ENCODE data around the gene F7.

Gene F7

GRCh38 chr13:113064534-113065405 lies 40.8 kb upstream of the F7 start:
- no peaks in the 10 kb centered on the region for H3K9me3 Mint-ChIP-seq
- ATAC-seq (ENCODE audit: low read depth) (no peak), DNase-seq (ENCODE audit: low spot score in 2 of 2) (no peak)
- no peaks in the 10 kb centered on the region for H3K4me1 Mint-ChIP-seq
- H3K4me3 Mint-ChIP-seq: no peak overlapping the region
- no peak overlapping the region for H3K27ac Mint-ChIP-seq
- peaks cover 4% of the 10 kb centered on the region for H3K36me3 Mint-ChIP-seq
- no peaks in the 10 kb centered on the region for H3K27me3 Mint-ChIP-seq

GRCh38 chr13:113065406-113066141 lies 40.0 kb upstream of the F7 start:
- no peaks in the 10 kb centered on the region for H3K27me3 Mint-ChIP-seq
- DNase-seq (ENCODE audit: low spot score in 2 of 2): no peak
- no peak overlapping the region for H3K4me3 Mint-ChIP-seq
- no peak overlapping the region for H3K27ac Mint-ChIP-seq
- H3K36me3 Mint-ChIP-seq: peaks cover 4% of the 10 kb centered on the region
- H3K9me3 Mint-ChIP-seq: no peaks in the 10 kb centered on the region
- H3K4me1 Mint-ChIP-seq: no peaks in the 10 kb centered on the region
- ATAC-seq (ENCODE audit: low read depth): no peak

DNA sequence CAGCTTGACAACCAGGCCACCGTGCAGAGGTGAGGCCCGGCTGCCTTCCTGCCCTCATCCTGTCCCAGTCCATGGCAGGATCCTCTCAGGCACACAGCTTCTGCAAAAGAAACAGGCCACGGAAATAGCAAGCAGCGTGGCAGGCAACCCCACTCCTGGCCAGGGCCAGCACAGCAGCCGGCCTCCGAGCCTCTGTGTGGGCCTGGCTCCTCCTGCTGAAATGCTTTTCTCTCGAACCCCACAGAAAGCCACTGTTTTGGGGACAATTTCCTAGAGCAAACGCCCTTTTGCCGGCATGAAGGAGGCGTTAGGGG lies 39.5 kb upstream of the F7 start:
- DNase-seq (ENCODE audit: low spot score in 2 of 2) (no peak), ATAC-seq (ENCODE audit: low read depth) (no peak)
- H3K27me3 Mint-ChIP-seq: no peaks in the 10 kb centered on the region
- H3K4me3 Mint-ChIP-seq: no peak overlapping the region
- no peaks in the 10 kb centered on the region for H3K9me3 Mint-ChIP-seq
- H3K27ac Mint-ChIP-seq: no peak overlapping the region
- peaks cover 5% of the 10 kb centered on the region for H3K36me3 Mint-ChIP-seq
- no peaks in the 10 kb centered on the region for H3K4me1 Mint-ChIP-seq

GRCh38 chr13:113066746-113067145 lies 38.8 kb upstream of the F7 start:
- no peak for ATAC-seq (ENCODE audit: low read depth)
- H3K4me1 Mint-ChIP-seq: no peaks in the 10 kb centered on the region
- no peaks in the 10 kb centered on the region for H3K27me3 Mint-ChIP-seq
- DNase-seq (ENCODE audit: low spot score in 2 of 2): no peak
- peaks cover 9% of the 10 kb centered on the region for H3K36me3 Mint-ChIP-seq
- H3K4me3 Mint-ChIP-seq: no peak overlapping the region
- H3K9me3 Mint-ChIP-seq: peaks cover 2% of the 10 kb centered on the region
- H3K27ac Mint-ChIP-seq: no peak overlapping the region

DNA sequence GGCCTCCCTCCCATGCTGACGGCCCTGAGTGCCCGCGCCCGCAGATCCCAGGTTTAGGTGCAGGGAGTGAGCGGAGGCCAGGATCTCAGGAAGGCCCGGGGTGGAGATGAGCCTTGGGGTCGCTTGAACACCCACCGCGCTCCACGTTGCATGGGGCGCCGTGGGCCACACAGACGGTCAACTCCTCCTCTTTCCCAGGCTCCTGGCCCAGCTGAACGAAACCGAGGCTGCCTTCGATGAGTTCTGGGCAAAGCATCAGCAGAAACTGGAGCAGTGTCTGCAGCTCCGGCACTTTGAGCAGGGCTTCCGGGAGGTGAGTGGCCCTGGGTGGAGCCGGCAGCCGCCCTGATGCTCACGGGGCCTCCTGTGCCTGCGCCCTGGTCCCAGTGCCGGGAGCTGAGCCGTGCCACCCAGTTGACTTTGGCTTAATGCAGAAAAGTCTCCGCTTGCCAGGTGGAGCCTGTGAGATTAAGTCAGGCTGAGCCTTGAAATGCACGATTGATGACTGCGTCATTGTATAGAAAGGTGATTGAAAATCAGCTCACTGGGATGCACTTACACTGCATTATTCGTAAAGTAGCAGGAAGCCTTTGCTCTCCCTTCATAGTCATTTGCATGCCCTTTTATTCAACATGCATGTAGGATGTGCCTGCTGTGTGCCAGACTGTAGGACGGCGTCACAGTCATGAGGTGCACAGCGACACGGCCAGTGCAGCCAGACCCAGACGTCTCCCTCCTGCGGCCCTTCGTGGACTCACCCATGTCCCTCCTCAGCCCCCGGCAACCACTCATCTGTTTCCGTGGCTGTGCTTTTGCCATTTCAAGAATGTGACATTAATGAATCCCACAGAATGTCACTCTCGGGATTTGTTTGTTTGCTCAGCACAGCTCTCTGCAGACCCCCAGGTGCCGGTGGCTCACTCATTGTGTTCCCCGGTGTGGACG lies 35.5 kb upstream of the F7 start:
- no peaks in the 10 kb centered on the region for H3K27me3 Mint-ChIP-seq
- no peak overlapping the region for H3K27ac Mint-ChIP-seq
- no peaks in the 10 kb centered on the region for H3K4me1 Mint-ChIP-seq

DNA sequence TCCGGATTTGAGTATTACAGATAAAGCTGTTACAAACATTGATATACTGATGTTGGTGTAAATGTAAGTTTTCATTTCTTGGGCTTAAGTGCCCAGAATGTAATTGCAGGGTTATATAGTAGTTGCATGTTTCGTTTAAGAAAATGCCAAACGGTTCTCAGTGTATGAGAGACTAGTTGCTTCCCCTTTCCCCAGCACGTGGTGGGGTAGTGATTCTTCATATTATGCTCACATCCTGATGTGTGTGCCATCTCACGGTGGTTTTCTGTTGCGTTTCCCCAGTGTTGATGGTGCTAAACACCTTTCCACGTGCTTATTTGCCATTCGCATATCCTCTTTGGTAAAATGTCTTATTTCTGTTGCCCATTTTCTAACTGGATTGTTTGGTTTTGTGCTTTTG lies 34.7 kb upstream of the F7 start:
- DNase-seq (ENCODE audit: low spot score in 2 of 2) (no peak), ATAC-seq (ENCODE audit: low read depth) (no peak)
- Mint-ChIP-seq H3K27me3 (no peaks in the 10 kb centered on the region), H3K4me1 (no peaks in the 10 kb centered on the region), H3K4me3 (no peak overlapping the region), H3K9me3 (peaks cover 4% of the 10 kb centered on the region), H3K36me3 (peaks cover 6% of the 10 kb centered on the region), H3K27ac (no peak overlapping the region)

More for the DNA sequence above, 35.5 kb upstream of the F7 start:
- Mint-ChIP-seq H3K36me3 (peaks cover 6% of the 10 kb centered on the region), H3K4me3 (no peak overlapping the region), H3K9me3 (peaks cover 4% of the 10 kb centered on the region)
- no peak for DNase-seq (ENCODE audit: low spot score in 2 of 2)
- ATAC-seq (ENCODE audit: low read depth): no peak

GRCh38 chr13:113072376-113072775 lies 33.2 kb upstream of the F7 start:
- no peak for DNase-seq (ENCODE audit: low spot score in 2 of 2)
- no peak overlapping the region for H3K4me3 Mint-ChIP-seq
- H3K9me3 Mint-ChIP-seq: peaks cover 4% of the 10 kb centered on the region
- peaks cover 5% of the 10 kb centered on the region for H3K36me3 Mint-ChIP-seq
- no peak overlapping the region for H3K27ac Mint-ChIP-seq
- no peak for ATAC-seq (ENCODE audit: low read depth)
- H3K27me3 Mint-ChIP-seq: no peaks in the 10 kb centered on the region
- no peaks in the 10 kb centered on the region for H3K4me1 Mint-ChIP-seq

DNA sequence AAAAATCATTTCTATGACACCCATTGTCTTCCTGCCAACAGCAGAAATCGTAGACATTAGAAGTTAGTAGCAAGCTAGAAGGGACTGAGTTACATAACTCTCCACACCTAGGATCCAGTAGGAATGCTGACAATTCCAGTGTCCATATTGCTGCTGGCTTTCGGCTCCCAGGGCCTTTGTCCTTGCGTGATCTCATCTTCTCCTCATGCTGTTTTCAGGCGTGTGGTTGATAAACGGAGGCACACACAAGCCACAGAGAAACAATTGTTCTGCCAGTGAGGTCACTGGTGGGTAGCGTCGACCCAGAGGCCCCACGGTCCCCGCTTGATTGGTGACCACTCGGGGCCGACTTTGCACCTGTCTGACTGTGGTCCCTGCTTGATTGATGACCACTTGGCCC lies 31.6 kb upstream of the F7 start:
- H3K27me3 Mint-ChIP-seq: no peaks in the 10 kb centered on the region
- no peak for DNase-seq (ENCODE audit: low spot score in 2 of 2)
- H3K4me3 Mint-ChIP-seq: no peak overlapping the region
- no peak for ATAC-seq (ENCODE audit: low read depth)
- H3K4me1 Mint-ChIP-seq: no peaks in the 10 kb centered on the region
- peaks cover 7% of the 10 kb centered on the region for H3K36me3 Mint-ChIP-seq
- no peak overlapping the region for H3K27ac Mint-ChIP-seq
- peaks cover 4% of the 10 kb centered on the region for H3K9me3 Mint-ChIP-seq

DNA sequence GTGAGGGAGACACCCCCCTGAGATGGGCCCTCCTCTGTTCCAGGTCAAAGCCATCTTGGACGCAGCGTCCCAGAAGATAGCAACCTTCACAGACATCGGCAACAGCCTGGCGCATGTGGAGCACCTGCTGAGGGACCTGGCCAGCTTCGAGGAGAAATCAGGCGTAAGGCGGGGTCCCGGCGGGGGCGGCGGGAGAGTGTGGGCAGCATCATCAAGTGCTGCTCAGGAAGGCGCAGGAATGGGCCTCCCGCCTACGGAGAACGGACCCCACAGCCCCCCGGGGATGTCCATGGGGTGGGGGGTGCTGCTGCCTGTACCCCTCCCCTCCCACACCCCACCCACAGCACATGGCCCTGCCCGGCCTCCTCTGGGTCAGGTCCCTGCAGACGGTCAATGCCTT lies 31.2 kb upstream of the F7 start:
- peaks cover 1% of the 10 kb centered on the region for H3K27me3 Mint-ChIP-seq
- no peaks in the 10 kb centered on the region for H3K4me1 Mint-ChIP-seq
- no peak overlapping the region for H3K27ac Mint-ChIP-seq
- H3K36me3 Mint-ChIP-seq: peaks cover 7% of the 10 kb centered on the region
- peaks cover 4% of the 10 kb centered on the region for H3K9me3 Mint-ChIP-seq
- no peak for DNase-seq (ENCODE audit: low spot score in 2 of 2)
- no peak overlapping the region for H3K4me3 Mint-ChIP-seq
- no peak for ATAC-seq (ENCODE audit: low read depth)

GRCh38 chr13:113074876-113075275 lies 30.7 kb upstream of the F7 start:
- H3K9me3 Mint-ChIP-seq: peaks cover 4% of the 10 kb centered on the region
- peaks cover 3% of the 10 kb centered on the region for H3K27me3 Mint-ChIP-seq
- peaks cover 7% of the 10 kb centered on the region for H3K36me3 Mint-ChIP-seq
- H3K27ac Mint-ChIP-seq: no peak overlapping the region
- DNase-seq (ENCODE audit: low spot score in 2 of 2) (no peak), ATAC-seq (ENCODE audit: low read depth) (no peak)
- H3K4me1 Mint-ChIP-seq: no peaks in the 10 kb centered on the region
- H3K4me3 Mint-ChIP-seq: no peak overlapping the region

DNA sequence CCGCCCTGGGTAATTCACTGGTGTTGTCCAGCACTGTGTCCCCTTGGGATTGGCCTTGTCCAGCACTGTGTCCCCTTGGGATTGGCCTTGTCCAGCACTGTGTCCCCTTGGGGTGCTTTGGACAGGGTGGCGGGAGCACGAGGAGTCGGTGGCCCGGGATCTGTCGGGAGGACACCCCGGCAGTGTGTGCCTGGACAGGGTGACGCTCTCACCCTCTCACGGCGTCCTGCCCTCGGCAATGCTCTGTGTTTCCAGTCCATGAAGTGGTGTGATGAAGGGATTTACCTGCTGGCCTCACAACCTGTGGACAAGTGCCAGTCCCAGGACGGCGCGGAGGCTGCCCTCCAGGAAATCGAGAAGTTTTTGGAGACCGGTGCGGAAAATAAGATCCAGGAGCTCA lies 29.9 kb upstream of the F7 start:
- Mint-ChIP-seq H3K27ac (no peak overlapping the region), H3K36me3 (peaks cover 7% of the 10 kb centered on the region), H3K4me1 (no peaks in the 10 kb centered on the region), H3K4me3 (no peak overlapping the region), H3K27me3 (peaks cover 3% of the 10 kb centered on the region), H3K9me3 (peaks cover 4% of the 10 kb centered on the region)
- DNase-seq (ENCODE audit: low spot score in 2 of 2) (no peak), ATAC-seq (ENCODE audit: low read depth) (no peak)

- Mint-ChIP-seq H3K4me3 (no peak overlapping the region), H3K9me3 (peaks cover 1% of the 10 kb centered on the region), H3K36me3 (peaks cover 2% of the 10 kb centered on the region), H3K4me1 (no peaks in the 10 kb centered on the region), H3K27me3 (peaks cover 3% of the 10 kb centered on the region), H3K27ac (no peak overlapping the region)
- ATAC-seq (ENCODE audit: low read depth): no peak
- no peak for DNase-seq (ENCODE audit: low spot score in 2 of 2)
These were observed 28.8 kb upstream of the F7 start for GRCh38 chr13:113076681-113077401.

DNA sequence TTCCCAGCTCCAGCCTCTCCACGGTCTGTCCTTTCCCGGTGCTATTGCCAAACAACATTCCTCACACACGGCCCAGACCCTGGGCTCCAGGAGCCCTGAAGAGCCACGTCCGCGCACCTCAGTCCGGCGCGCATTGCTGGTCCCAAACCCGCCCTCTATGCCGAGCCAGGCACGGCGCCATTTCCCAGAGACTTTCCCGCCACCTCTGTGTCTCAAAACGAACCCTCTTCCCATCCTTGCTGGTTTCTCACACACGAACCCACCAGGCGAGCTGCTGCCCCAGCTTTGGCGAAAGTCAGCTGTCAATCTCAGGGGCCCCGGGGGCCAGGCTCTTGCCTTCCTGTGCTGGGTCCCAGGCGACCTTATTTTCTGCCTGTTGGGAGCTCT lies 28.0 kb upstream of the F7 start:
- no peak for ATAC-seq (ENCODE audit: low read depth)
- H3K36me3 Mint-ChIP-seq: peaks cover 2% of the 10 kb centered on the region

More for the DNA sequence above, 28.0 kb upstream of the F7 start:
- no peaks in the 10 kb centered on the region for H3K4me1 Mint-ChIP-seq
- H3K9me3 Mint-ChIP-seq: peaks cover 1% of the 10 kb centered on the region
- peaks cover 3% of the 10 kb centered on the region for H3K27me3 Mint-ChIP-seq
- H3K4me3 Mint-ChIP-seq: no peak overlapping the region
- DNase-seq (ENCODE audit: low spot score in 2 of 2): no peak
- no peak overlapping the region for H3K27ac Mint-ChIP-seq
